K562 (cell line): ENCODE results near the gene LRRC49. TPM values are rescaled to one million over a fixed set of nuclear protein-coding genes. Genes with fewer than 3 reads are reported as not detected.

Experiments used
- ATAC-seq: fragments of 200-7000 bp; cut with Tn5 transposase; 3 replicates; pipeline ENCODE4 v1.9.1; 2020; ENCODE audit warnings: moderate library complexity
- BruUV-seq: library from RNA; stranded (reverse); fragments of 400-500 nt; replicated peaks from 2 replicates; lab custom pipeline; 2021; lab: Mats Ljungman, UMichigan
- CTCF ChIA-PET: fragments of 300-600 bp; formaldehyde crosslinking; extraction: SDS; loops from one replicate; lab custom pipeline; 2021; ENCODE audit warnings: low intra/inter-chr PET ratio; lab: Yijun Ruan, JAX
- POLR2A ChIA-PET: fragments of 300-600, 350-650 bp; sonication (Branson Sonifier 250); formaldehyde crosslinking; extraction: SDS; loops from one replicate; lab custom pipeline; 2021; ENCODE audit warnings: antibody characterized with exemption, inconsistent platforms; lab: Yijun Ruan, JAX
- DNase-seq, 4 experiments: peaks; one replicate each; pipeline versions ENCODE4 v3.0.0 to v3.0.0-alpha.2; 2011 to 2018; ENCODE audit warnings: low spot score in 3 of 4, mixed read lengths in 3 of 4; ENCODE audit errors: extremely low read depth in 1 of 4
- FAIRE-seq: peaks from 2 replicates; lab custom pipeline; 2011; peaks lifted over from hg19 to GRCh38; lab: Jason Lieb, UNC
- H2AFZ ChIP-seq: 2 replicates; pipeline ENCODE4 v1.6.0; 2011; ENCODE audit warnings: low read depth, low read length, control low read depth, inconsistent platforms
- H3K27ac ChIP-seq: fragments of 200-600 bp; 3 replicates; pipeline ENCODE4 v1.8.0; 2011; ENCODE audit warnings: low read depth, mild to moderate bottlenecking, control low read depth, inconsistent platforms, low read length, moderate library complexity, mixed read lengths; ENCODE audit errors: extremely low read depth
- H3K27me3 ChIP-seq, 2 experiments: fragments of 300-600 bp in 1 of 2; 2 replicates in 1 of 2; 3 replicates in 1 of 2; pipeline versions ENCODE4 v1.6.0 to v1.8.0; 2011; ENCODE audit warnings: inconsistent platforms in 2 of 2, low read length in 2 of 2, mild to moderate bottlenecking in 1 of 2, mixed read lengths in 1 of 2, moderate library complexity in 1 of 2; ENCODE audit not compliant: control insufficient read depth in 2 of 2, insufficient read depth in 2 of 2
- H3K36me3 ChIP-seq: fragments of 300-600 bp; 3 replicates; pipeline ENCODE4 v1.8.0; 2011; ENCODE audit warnings: mild to moderate bottlenecking, low read length, inconsistent platforms; ENCODE audit not compliant: control insufficient read depth, insufficient read depth
- H3K4me1 ChIP-seq, 2 experiments: fragments of 200-600 bp in 1 of 2; replicated peaks in 1 of 2; 2 replicates in 1 of 2; 3 replicates in 1 of 2; pipeline versions ENCODE4 v1.5.1 to v1.8.0; 2011; ENCODE audit warnings: inconsistent platforms in 2 of 2, low read length in 2 of 2, mild to moderate bottlenecking in 1 of 2, mixed read lengths in 1 of 2, moderate library complexity in 1 of 2; ENCODE audit not compliant: control insufficient read depth in 2 of 2, insufficient read depth in 2 of 2
- H3K4me2 ChIP-seq: 2 replicates; pipeline ENCODE4 v1.6.1; 2011; ENCODE audit warnings: low read length, control low read depth, inconsistent platforms, mixed read lengths; ENCODE audit not compliant: insufficient read depth
- H3K4me3 ChIP-seq: fragments of 200-600 bp; sonication (generic), shearing (Covaris generic); 2 replicates; pipeline ENCODE4 v1.5.1; 2016; ENCODE audit warnings: control low read depth, inconsistent platforms
- H3K79me2 ChIP-seq: fragments of 200-600 bp; 3 replicates; pipeline ENCODE4 v1.8.0; 2011; ENCODE audit warnings: low read length, inconsistent platforms; ENCODE audit not compliant: control insufficient read depth, insufficient read depth
- H3K9ac ChIP-seq, 2 experiments: 2 replicates each; pipeline versions ENCODE4 v1.6.0 to v1.6.1; 2011; ENCODE audit warnings: low read depth in 2 of 2, low read length in 2 of 2, control low read depth in 1 of 2, inconsistent platforms in 1 of 2, mild to moderate bottlenecking in 1 of 2, mixed read lengths in 1 of 2; ENCODE audit not compliant: insufficient read depth in 1 of 2
- H3K9me1 ChIP-seq: one replicate; pipeline ENCODE4 v1.6.0; 2011; ENCODE audit warnings: inconsistent platforms, mild to moderate bottlenecking, low read length, moderate library complexity; ENCODE audit not compliant: control insufficient read depth, insufficient read depth
- H3K9me3 ChIP-seq: replicated peaks from 2 replicates; pipeline ENCODE4 v1.5.1; 2011; ENCODE audit warnings: low read depth, low read length, inconsistent platforms; ENCODE audit not compliant: control insufficient read depth, insufficient read depth
- H4K20me1 ChIP-seq: replicated peaks from 2 replicates; pipeline ENCODE4 v1.6.1; 2011; ENCODE audit warnings: low read length, inconsistent platforms, mixed read lengths; ENCODE audit not compliant: control insufficient read depth, insufficient read depth
- ELF1 ChIP-seq: fragments of 200-800 bp; sonication (Bioruptor generic); IDR thresholded peaks from 2 replicates; pipeline ENCODE4 v1.6.1; 2016; ENCODE audit warnings: missing genetic modification characterization, missing compliant biosample characterization
- ELF2 ChIP-seq: fragments of 250-450 bp; sonication (Bioruptor Pico); IDR thresholded peaks from 2 replicates; pipeline ENCODE4 v1.5.0; 2021; ENCODE audit warnings: mild to moderate bottlenecking
- ESRRA ChIP-seq: fragments of 450-650 bp; IDR thresholded peaks from 2 replicates; pipeline ENCODE4 v1.6.1; 2014; ENCODE audit warnings: low read depth, mild to moderate bottlenecking, moderate library complexity, borderline replicate concordance
- MEF2A ChIP-seq: IDR thresholded peaks from 2 replicates; pipeline ENCODE4 v1.6.1; 2011; ENCODE audit warnings: low read depth, mild to moderate bottlenecking, low read length, moderate library complexity; ENCODE audit not compliant: control insufficient read depth
- POLR2AphosphoS2 ChIP-seq: IDR thresholded peaks from 2 replicates; pipeline ENCODE4 v1.6.1; 2012; ENCODE audit warnings: low read length, improper control_type of control experiment
- SNIP1 ChIP-seq: fragments of 450-650 bp; IDR thresholded peaks from 2 replicates; pipeline ENCODE4 v1.7.1; 2017; ENCODE audit warnings: low read depth, mild to moderate bottlenecking
- ZBTB1 ChIP-seq: sonication (generic); formaldehyde crosslinking; IDR thresholded peaks from 2 replicates; pipeline ENCODE4 v1.8.1; 2023; ENCODE audit warnings: missing genetic modification reagents, low read depth, mild to moderate bottlenecking, borderline replicate concordance
- WGBS: fragments of 100-300 bp; shearing (Covaris generic); methylation state at CpG from one replicate; pipeline ENCODE4 v1.1.6; 2016; ENCODE audit warnings: low coverage, mixed read lengths; ENCODE audit not compliant: insufficient coverage; ENCODE audit errors: missing lambda C conversion rate; 5-methylcytosine and 5-hydroxymethylcytosine counted together
- in situ Hi-C: fragments of 300-500 bp; cut with MboI; formaldehyde crosslinking; loops from 4 replicates; pipeline ENCODE4 v1.15.0; 2018; ENCODE audit warnings: inconsistent platforms, mixed read lengths
- intact Hi-C: fragments of 100-400 bp; cut with micrococcal nuclease; formaldehyde crosslinking; loops from 2 replicates; pipeline ENCODE4 v1.14.2; 2022
- polyA plus RNA-seq, 8 experiments: library from polyadenylated mRNA; depleted of rRNA in 4 of 8; stranded (reverse) in 5 of 8; unstranded in 3 of 8; fragments of >200 nt; fragmentation: Nextera tagmentation in 2 of 8; fragmentation: Illumina TruSeq in 1 of 8; extraction: Ambion mirVana in 2 of 8; extraction: Trizol in 1 of 8; gene quantifications; 2 replicates each; pipeline versions ENCODE4 v1.2.1 to v1.2.3, GENCODE V29; 2011 to 2014; ENCODE audit warnings: inconsistent platforms in 1 of 8, missing spikeins in 1 of 8
- total RNA-seq, 7 experiments: library from RNA; depleted of rRNA in 6 of 7; stranded (reverse); fragments of >200 nt in 6 of 7; fragmentation: Illumina TruSeq in 2 of 7; extraction: Trizol in 2 of 7; gene quantifications; 2 replicates each; pipeline versions ENCODE4 v1.2.1 to v1.2.3, GENCODE V29; 2011 to 2021; ENCODE audit warnings: low replicate concordance in 1 of 7
- TF ChIP-seq, protein P1 (sequence below), 2 experiments: fragments of 450-650 bp in 1 of 2; IDR thresholded peaks; 2 replicates each; pipeline ENCODE4 v1.6.1; 2011 to 2017; ENCODE audit warnings: low read depth in 2 of 2, antibody characterized with exemption in 1 of 2, borderline replicate concordance in 1 of 2, low read length in 1 of 2, mild to moderate bottlenecking in 1 of 2, mixed read lengths in 1 of 2; ENCODE audit not compliant: control insufficient read depth in 1 of 2
- TF ChIP-seq, protein P2 (sequence below): fragments of 250-450 bp; sonication (Bioruptor Pico); IDR thresholded peaks from 2 replicates; pipeline ENCODE4 v1.5.0; 2021
- TF ChIP-seq, protein P3 (sequence below), 2 experiments: fragments of 450-650 bp; conservative IDR thresholded peaks; 2 replicates each; pipeline ENCODE4 v1.6.1; 2017; ENCODE audit warnings: mild to moderate bottlenecking in 2 of 2, moderate library complexity in 2 of 2
- TF ChIP-seq, protein P4 (sequence below): fragments of 250-450 bp; sonication (Bioruptor Pico); IDR thresholded peaks from 2 replicates; pipeline ENCODE4 v1.8.0; 2022; ENCODE audit warnings: moderate library complexity, mild to moderate bottlenecking, inconsistent platforms
- TF ChIP-seq, protein P5 (sequence below): sonication (generic); formaldehyde crosslinking; IDR thresholded peaks from 2 replicates; pipeline ENCODE4 v1.8.1; 2023; ENCODE audit warnings: mild to moderate bottlenecking, missing genetic modification reagents

LRRC49 gene
- total and polyA plus RNA-seq, 9 of the 15 experiments (the other 6 are each of a cell fraction or from before 2014, with no cell fraction given): 0.32 TPM; not detected in 8

DNA sequence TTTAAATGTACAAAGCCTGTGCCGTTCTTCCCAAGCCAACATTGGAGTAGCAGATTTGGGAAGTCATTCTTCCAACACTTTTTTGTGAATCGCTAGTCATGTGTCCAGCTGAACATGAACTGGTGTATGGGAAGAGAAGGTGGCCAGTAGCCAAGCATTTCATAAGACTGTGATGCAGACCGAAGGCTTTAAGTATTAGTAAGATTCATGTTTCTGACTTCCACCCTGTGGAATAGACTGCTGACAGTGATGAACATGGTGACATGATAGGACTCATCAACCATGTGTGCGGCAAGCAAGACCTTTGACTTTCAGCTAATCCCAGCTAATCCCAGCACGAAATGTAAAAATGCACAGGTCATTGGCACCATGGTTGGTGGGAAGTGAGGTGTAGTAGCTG is 174.4 kb downstream of the LRRC49 start (continued):
- no peak for TF ChIP-seq POLR2AphosphoS2
- no peak for TF ChIP-seq SNIP1
- TF ChIP-seq, protein P1, sequence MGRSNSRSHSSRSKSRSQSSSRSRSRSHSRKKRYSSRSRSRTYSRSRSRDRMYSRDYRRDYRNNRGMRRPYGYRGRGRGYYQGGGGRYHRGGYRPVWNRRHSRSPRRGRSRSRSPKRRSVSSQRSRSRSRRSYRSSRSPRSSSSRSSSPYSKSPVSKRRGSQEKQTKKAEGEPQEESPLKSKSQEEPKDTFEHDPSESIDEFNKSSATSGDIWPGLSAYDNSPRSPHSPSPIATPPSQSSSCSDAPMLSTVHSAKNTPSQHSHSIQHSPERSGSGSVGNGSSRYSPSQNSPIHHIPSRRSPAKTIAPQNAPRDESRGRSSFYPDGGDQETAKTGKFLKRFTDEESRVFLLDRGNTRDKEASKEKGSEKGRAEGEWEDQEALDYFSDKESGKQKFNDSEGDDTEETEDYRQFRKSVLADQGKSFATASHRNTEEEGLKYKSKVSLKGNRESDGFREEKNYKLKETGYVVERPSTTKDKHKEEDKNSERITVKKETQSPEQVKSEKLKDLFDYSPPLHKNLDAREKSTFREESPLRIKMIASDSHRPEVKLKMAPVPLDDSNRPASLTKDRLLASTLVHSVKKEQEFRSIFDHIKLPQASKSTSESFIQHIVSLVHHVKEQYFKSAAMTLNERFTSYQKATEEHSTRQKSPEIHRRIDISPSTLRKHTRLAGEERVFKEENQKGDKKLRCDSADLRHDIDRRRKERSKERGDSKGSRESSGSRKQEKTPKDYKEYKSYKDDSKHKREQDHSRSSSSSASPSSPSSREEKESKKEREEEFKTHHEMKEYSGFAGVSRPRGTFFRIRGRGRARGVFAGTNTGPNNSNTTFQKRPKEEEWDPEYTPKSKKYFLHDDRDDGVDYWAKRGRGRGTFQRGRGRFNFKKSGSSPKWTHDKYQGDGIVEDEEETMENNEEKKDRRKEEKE (IDR thresholded peaks at IDR 0.05; ENCODE audit: borderline replicate concordance in 1 of 2, control insufficient read depth in 1 of 2, low read depth in 2 of 2, low read length in 1 of 2): no peak
- no peak for TF ChIP-seq ELF2 (CRISPR knock-in tag)

DNA sequence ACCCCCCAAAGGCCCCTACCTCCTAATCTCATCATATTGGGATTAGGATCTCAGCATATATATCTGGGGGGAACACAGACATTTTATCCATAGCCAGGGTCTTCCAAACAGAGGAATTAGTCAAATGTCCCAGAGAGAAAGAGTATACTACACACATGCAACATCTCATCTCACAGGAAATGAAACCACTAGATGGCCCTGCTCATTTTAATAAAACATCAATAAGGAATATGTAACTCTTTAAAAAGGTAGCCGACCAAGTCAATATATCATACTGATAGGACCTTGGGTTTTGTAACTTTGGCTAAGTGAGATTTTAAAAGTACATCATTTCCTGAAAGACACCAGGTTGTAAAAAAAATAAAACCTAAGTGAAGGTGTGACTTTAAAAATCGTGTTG is 177.1 kb downstream of the LRRC49 start:
- Histone ChIP-seq H3K9me1 (no peaks in the 10 kb centered on the region), H3K36me3 (no peaks in the 10 kb centered on the region), H3K79me2 (no peaks in the 10 kb centered on the region), H3K4me2 (no peak overlapping the region), H3K27ac (no peak overlapping the region), H4K20me1 (no peaks in the 10 kb centered on the region), H2AFZ (no peak overlapping the region), H3K4me1 (no peaks in the 10 kb centered on the region), H3K4me3 (no peak overlapping the region), H3K9me3 (no peaks in the 10 kb centered on the region), H3K9ac (no peak overlapping the region), H3K27me3 (no peaks in the 10 kb centered on the region)
- CTCF ChIA-PET: no interaction called here
- intact Hi-C loops (no loop called here), in situ Hi-C loops (no loop called here)
- FAIRE-seq: no peak
- ATAC-seq: no peak
- POLR2A ChIA-PET: no interaction called here
- no peak for DNase-seq
- no TSS peak for BruUV-seq
- 3% methylated on average over 2 of the region's 2 CpGs for WGBS
- TF ChIP-seq MEF2A (no peak), ELF1 (tag) (no peak), ZBTB1 (CRISPR knock-in tag) (no peak), ESRRA (no peak)
- TF ChIP-seq, protein P2, sequence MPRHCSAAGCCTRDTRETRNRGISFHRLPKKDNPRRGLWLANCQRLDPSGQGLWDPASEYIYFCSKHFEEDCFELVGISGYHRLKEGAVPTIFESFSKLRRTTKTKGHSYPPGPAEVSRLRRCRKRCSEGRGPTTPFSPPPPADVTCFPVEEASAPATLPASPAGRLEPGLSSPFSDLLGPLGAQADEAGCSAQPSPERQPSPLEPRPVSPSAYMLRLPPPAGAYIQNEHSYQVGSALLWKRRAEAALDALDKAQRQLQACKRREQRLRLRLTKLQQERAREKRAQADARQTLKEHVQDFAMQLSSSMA (CRISPR knock-in tag): no peak
- TF ChIP-seq, protein P3, sequence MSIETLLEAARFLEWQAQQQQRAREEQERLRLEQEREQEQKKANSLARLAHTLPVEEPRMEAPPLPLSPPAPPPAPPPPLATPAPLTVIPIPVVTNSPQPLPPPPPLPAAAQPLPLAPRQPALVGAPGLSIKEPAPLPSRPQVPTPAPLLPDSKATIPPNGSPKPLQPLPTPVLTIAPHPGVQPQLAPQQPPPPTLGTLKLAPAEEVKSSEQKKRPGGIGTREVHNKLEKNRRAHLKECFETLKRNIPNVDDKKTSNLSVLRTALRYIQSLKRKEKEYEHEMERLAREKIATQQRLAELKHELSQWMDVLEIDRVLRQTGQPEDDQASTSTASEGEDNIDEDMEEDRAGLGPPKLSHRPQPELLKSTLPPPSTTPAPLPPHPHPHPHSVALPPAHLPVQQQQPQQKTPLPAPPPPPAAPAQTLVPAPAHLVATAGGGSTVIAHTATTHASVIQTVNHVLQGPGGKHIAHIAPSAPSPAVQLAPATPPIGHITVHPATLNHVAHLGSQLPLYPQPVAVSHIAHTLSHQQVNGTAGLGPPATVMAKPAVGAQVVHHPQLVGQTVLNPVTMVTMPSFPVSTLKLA (conservative IDR thresholded peaks at IDR 0.05): no peak
- TF ChIP-seq, protein P4, sequence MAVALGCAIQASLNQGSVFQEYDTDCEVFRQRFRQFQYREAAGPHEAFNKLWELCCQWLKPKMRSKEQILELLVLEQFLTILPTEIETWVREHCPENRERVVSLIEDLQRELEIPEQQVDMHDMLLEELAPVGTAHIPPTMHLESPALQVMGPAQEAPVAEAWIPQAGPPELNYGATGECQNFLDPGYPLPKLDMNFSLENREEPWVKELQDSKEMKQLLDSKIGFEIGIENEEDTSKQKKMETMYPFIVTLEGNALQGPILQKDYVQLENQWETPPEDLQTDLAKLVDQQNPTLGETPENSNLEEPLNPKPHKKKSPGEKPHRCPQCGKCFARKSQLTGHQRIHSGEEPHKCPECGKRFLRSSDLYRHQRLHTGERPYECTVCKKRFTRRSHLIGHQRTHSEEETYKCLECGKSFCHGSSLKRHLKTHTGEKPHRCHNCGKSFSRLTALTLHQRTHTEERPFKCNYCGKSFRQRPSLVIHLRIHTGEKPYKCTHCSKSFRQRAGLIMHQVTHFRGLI: no peak
- TF ChIP-seq, protein P5, sequence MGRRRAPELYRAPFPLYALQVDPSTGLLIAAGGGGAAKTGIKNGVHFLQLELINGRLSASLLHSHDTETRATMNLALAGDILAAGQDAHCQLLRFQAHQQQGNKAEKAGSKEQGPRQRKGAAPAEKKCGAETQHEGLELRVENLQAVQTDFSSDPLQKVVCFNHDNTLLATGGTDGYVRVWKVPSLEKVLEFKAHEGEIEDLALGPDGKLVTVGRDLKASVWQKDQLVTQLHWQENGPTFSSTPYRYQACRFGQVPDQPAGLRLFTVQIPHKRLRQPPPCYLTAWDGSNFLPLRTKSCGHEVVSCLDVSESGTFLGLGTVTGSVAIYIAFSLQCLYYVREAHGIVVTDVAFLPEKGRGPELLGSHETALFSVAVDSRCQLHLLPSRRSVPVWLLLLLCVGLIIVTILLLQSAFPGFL (CRISPR knock-in tag): no peak
